Activated CD4-positive, alpha-beta T cell treated with anti-CD3 and anti-CD28 coated beads, Interleukin-2, Interleukin-4, amounts not matched to agents 100 ng/mL and 50 ng/mL, durations not matched to agents 16 hours and 8 hours (primary cell): Measurements from ENCODE around the gene GLP2R.

Experiments
- DNase-seq: peaks from one replicate; pipeline ENCODE4 v3.0.0-alpha.2; 2020; ENCODE audit warnings: low spot score

GLP2R gene

GRCh38 chr17:9813166-9813565 lies 12.6 kb upstream of the GLP2R start:
- DNase-seq, result no peak

DNA sequence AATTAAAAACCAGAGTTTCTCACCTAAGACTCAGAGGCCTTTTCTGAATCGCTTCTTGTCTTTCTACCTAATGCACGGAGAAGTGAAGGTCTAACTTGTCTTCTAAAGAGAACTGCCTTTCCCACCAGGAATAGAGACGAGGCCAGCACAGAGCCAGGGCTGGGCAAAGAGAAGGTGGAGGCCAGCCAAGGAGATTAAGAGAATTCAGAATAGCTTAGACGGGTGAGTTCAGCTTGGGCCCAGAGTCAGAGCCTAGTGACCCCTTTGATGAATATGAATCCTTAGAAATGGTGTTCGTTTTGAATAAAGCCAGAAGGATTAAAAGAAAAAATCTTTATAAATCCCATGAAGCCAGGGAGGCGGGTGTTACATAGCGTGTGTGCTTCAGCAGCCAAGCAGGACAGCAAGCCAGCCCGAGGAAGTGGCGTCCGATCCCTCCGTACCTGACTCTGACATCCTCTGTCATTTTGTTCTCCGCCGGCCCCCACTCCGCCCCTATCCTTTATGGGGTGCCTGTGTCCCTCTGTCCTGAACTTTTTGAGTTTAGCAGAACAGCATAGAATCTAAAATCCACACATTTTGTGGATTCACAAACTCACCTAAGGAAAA lies 11.3 kb upstream of the GLP2R start:
- DNase-seq, result no peak

DNA sequence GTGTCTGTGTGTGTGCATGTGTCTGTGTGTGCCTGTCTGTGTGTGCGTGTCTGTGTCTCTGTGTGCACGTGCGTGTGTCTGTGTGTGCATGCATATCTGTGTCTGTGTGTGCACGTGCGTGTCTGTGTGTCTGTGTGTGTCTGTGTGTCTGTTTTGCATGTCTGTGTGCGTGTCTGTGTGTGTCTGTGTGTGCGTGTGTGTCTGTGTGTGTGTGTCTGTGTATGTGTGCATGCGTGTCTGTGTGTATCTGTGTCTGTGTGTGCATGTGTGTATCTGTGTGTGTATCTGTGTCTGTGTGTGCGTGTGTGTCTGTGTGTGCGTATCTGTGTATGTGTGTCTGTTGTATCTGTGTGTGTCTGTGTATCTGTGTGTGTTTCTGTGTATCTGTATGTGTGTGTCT lies 9.3 kb upstream of the GLP2R start:
- no peak for DNase-seq

DNA sequence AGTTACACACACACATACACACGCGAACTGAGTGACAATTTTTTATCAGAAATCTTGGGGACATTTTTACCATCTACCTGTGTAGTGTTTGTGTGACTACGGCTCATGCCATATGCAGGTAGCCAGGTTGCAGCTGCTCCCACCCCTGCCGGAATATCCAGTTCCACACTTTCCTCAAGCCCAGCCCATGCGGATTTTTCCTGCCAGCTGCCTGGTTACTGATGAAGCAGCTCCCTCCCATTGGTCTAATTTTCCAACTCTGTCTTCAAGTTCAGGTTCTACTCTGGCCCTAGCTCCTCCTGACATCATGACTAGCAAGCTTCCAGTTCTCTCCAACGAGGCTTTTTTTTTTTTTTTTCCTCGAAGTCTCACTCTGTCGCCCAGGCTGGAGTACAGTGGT lies 8.6 kb upstream of the GLP2R start:
- DNase-seq, result no peak

GRCh38 chr17:9818760-9819159 lies 7.0 kb upstream of the GLP2R start:
- DNase-seq, result no peak

- no peak for DNase-seq
Measured at GRCh38 chr17:9820448-9820847, 5.3 kb upstream of the GLP2R start.

- no peak for DNase-seq
Measured at GRCh38 chr17:9821921-9822320, 3.8 kb upstream of the GLP2R start, which contains the start of gene GSG1L2. Gene GSG1L2, minus strand, starts transcription at chr17:9822079. Its CDS starts 8 bp downstream, at chr17:9822071.

GRCh38 chr17:9824094-9824493 lies 1.6 kb upstream of the GLP2R start:
- DNase-seq, result no peak

DNA sequence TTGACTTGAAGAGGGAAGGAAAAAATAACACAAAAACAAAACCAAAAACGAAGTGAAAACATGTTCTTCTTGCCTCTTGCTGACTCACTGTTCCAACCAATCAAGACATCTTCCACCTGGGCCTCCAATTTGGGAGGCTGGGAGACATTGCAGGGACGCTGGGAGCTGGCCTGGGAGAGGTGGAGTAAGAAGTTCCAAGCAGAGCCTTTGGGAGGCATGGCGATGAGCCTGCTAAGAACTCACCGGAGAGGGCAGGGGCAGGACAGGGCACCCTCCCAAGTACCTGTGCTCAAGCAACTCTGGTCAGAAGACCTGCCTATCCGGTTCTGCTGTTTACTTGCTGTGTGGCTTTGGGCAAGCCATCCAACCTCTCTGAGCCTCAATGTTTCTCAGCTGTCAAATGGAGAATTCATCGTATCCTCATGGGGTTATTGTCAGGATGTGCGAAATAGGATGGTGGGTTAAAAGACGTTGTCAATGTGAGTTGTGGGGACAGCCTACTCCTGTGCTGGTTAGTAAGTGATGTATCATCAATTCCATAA lies 856 bp upstream of the GLP2R start:
- DNase-seq, result no peak

DNA sequence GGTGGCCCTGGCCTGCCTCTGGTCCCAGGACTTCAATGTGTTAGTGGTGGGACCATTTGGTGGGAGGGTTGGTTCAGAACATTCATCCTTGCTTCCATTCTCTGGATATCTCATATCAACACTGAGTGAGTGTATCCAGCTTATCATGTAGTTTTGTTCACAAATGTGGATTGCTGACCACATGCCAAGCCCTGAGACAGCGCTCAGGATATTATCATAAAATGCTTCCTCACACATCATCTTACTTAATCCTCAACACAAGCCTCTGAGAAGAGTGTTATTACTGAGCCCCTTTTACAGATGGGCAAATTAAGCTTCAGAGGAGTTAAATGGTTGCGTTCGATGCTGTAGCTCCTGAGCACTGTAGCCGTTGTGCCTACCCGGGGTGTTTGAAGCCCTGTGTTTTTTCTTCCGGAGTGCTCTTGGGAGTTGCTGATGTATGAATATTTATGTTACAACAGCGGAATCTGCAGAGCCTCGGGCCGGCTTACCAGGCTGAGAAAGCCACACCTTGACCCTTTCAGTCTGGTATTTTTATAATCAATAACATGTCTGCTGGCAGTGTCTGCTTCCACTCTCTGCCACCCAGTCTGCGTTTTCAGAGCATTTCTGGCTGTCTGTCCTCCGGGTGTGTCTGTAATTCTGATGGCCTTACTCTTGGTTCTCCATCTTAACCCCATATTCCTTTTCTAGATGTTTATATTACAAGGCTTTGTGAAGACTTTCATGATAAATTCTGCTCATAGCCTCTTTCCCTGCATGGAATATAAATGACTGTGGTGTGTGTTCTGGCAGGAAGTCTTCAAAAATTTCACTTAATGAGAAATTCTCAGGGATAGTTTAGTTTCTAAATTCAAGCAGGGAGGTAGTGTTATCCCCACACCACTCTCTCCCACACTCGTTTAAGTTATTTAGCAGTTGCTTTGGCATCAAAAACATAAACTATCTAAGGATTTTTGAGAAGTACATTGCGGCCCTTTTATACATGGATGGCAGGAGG lies 2.9 kb downstream of the GLP2R start:
- DNase-seq, result no peak

DNA sequence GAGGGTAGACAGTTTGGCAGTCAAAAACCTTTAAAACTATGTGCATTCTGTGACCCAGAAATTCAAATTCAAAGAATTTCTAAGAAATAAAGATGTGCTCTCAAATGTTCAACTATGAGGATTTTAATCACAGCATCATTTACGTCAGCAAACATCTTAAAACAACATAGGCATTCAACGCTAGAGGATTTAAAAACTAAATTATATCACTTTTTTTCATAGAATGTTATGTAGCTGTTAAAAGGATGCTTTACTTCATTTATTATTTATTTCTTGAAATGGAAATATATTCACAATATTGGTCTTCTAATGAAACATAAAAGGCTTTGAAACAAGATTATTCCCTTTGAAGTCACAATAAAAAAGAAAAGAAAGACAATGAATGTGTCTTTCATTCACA lies 3.6 kb downstream of the GLP2R start:
- no peak for DNase-seq

GRCh38 chr17:9830711-9831110 lies 5.0 kb downstream of the GLP2R start:
- DNase-seq, result no peak

DNA sequence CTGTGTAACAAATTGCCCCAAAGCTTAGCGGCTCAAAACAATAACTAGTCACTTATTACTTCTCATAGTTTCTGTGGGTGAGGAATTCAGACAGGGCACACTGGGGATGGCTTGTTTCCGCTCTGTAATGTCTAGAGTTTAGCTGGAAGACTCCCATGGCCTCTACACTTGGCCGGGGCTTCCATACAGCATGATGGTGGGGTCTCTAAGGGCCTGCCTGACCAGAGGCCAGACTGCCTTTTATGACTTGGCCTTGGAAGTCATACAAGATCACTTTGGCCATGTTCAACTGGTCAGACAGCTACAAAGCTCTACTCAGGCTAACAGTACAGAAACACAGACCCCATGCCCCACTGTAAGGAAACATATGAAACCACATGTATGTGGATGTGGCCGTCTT lies 8.2 kb downstream of the GLP2R start:
- no peak for DNase-seq

GRCh38 chr17:9837551-9838471 lies 12.1 kb downstream of the GLP2R start:
- DNase-seq, result no peak

DNA sequence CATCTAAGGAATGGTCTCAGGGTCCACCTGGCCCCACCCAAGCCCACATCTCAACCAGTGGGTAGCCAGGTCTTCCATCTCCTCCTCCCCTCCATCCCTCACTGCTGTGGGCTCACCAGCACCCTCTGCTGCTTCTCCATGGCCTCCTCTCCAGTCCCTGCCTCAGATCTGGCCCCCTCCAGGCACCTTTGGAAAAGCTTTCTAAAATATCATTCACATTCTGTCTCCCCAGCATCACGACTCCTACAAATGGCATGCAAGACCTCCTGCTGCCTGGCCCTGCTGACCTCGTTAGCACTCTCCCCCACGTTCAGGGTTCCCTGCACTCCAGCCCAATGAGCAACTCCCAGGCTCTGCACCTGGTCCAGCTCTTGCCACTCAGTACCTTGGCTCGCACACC lies 13.7 kb downstream of the GLP2R start:
- no peak for DNase-seq

- DNase-seq, result no peak
Measured at GRCh38 chr17:9842057-9842758, 16.5 kb downstream of the GLP2R start.

GRCh38 chr17:9843152-9844010 lies 17.7 kb downstream of the GLP2R start:
- no peak for DNase-seq

DNA sequence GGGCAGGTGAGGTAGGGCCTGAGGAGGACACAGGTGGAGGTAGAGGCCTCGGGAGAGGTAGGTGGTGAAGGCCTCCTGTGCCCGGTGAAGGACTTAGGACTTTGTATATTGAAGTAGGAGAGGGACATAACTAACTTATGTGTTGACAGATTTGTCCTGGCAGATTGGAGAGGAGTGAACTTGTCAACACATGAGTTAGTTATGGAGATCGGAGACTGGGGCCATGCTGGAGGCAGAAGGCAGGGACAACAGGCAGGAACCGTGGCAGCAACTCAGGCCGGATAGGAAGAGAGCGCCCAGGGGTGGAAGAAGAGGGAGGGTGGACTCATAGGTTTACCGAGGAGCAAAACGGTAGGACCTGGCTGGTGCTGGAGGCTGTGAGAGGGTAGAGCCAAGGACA lies 18.4 kb downstream of the GLP2R start:
- DNase-seq, result no peak

GRCh38 chr17:9845306-9845705 lies 19.6 kb downstream of the GLP2R start:
- no peak for DNase-seq

DNA sequence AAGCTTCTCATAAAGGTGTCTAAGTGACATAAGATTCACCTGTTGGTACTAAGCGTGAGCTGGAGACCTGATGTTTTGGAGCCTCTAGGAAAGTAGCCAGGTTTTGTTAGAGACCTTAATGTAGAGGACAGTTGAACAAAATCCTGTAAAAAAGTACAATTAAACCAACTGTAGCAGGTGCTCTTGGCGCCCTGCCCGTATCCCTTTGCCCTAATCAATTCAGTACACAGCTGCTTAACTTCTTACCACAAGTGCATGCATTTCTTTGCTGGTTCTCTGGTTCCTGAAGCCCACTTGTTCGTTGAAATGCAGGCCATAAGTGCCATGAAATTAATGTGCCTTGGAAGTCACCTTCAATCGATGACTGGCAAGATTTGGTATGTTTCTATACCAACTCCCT lies 24.4 kb downstream of the GLP2R start:
- no peak for DNase-seq
